ENCODE results near the gene SKI.

SKI gene

GRCh38 chr1:2267051-2267830 is 39.1 kb downstream of the SKI start:
- DNase-seq: no peak

DNA sequence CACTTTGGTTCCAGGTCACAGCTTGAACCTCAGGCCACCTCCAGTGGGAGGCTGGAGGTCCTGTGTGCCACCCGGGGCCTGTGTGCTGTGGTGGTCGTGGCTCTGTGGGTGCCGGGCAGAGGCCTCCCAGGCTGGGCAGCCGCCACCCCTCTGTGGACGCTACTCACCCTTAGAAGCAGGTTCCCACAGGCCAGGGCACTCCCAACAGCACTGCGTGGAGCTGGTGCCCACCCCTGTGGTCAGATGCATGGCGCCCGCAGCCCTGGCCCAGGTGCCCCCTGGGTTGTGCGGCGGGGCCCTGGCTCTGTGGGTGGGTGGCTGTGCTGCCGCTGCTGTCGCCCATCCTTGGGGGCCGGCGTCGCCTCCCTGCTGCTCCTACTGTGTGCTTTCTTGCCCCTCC is 39.7 kb downstream of the SKI start:
- DNase-seq: no peak

DNA sequence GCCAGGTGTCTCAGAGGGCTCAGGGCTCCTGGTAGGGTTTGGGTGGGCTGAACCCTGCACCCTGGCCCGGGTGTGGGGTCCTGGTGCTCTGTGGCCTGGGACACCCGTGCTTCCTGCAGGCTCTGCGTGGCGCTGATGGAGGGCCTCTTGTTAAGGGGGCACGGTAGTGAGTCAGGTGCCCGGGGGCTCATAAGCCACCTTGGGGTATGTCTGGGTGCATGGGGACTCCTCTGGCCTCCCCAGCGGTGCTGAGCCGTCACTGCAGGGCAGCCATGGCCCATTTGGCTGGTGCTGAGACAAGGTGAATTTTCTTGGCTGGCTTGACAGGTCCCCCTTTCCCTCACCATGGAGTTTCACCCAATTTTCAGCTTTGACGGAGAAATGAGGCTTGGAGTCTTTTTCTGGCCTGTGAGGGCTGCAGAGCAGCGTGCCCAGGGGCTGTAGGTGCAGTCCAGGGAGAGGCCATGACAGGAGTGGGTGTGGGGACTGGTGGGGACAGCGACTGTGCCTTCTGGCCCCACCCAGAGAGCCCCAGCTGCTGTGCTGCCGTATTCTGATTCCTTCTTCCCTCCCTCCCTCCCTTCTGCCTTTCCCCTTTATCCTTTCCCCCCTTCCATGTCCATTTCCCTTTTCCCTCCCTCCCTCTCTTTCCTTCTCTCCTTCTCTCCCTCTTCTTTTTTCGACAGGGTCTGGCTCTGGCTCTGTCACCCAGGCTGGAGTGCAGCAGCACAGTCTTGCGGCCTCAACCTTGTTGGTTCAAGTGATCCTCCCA is 40.4 kb downstream of the SKI start:
- no peak for DNase-seq

DNA sequence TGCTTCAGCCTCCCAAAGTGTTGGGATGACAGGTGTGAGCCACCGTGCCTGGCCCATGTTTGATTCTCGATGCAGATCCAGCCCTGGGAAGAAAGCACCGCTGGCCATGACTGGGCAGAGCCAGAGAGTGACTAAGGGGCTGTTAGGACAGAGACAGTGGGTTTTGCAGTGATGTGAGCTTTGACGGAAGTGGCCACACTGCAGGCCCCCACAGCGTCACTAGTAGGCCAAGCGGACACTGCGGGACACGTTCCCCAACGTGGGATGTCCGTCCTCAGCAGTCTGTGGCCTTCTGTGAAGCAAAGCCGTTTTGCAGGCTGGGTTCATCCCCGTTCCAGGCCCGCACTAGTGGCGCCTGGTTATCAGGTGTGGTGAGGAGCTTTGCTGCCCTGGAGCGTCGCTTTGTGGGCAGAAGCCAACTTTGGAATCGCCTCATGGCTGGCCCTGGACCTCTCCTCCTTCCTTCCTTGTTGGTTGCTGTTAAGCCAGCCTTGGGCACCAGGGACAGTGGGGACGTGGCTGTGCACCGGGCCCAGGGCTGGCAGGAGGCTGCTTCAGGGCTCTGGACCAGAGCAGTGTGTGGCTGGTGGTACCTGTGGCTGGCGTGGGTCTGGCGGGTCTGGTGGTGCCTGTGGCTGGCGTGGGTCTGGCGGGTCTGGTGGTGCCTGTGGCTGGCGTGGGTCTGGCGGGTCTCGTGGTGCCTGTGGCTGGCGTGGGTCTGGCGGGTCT is 41.2 kb downstream of the SKI start:
- no peak for DNase-seq

DNA sequence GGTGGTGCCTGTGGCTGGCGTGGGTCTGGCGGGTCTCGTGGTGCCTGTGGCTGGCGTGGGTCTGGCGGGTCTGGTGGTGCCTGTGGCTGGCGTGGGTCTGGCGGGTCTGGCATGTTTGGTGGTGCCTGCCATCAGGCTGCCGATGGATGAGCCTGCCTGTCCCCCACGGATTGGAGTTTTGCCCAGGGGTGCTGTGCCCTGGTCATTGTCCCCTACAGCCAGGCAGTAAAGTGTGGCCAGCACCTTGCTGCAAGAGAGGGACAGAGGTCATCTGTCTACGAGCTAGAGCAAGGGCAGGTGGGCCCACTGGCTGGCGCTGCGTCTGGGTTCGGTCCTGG is 41.8 kb downstream of the SKI start:
- no peak for DNase-seq

DNA sequence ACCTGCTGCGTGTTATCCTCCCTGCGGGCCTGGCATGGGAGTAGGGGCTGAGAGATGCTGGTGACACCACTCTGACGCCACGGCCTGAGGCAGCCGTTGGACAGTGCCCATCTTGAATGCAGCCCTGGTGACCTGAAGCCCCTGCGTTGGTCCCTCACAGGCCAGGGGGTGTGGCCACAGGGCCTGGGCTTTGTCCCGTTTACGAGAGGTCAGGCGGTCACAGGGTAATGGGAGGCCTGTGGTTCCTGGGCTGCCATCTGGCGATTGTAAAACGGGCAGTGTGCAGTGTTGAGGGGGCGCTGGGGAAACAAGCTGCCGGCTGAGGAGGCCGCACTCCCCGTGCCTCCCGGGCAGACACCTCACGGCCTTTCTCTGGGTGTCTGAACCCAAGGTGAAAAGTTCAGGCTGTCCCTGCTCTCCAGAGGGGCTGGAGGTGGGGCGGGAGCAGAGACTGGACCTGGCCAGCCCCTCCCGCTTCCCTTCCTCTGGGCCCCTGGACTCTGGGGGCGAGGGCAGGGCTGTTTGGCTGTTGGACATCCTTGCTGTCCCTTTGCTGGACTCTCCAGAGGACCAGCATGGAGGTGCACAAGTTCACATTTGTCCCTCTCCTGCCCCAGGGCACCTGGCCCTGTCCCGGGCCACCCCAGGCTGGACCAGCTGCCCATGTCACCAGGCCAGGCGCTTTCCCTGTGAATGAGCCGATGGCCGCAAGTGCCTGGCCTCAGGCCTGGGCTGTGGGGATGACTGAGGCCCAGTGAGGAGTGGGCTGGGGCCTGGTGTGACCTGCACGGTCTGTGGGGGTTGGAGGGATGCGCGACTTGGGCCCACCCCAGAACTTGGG is 42.4 kb downstream of the SKI start:
- no peak for DNase-seq

DNA sequence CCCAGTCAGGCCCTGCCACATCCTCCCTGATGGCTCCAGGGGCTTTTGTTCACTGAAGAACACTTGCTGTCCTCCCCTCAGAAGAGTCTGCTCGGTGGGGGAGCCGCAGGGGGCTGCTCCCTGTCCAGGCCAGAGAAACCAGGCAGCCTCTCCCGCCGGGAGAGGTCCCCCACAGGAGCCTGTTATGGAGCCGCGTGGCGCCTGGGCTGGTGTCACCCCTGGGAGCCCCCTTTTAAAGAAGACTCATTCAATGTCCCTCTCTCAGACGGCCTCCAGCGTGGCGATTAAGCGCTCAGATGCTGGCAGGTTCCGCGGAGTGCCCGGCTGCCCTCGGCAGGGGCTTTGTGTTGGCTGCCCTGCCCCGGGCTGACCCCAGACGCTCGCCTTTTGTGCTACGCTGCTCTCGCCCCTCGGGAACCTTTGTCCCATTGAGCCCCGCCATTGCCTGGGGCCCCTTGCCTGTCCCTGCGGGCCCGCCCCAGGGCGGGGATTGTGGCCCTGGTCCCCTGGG is 43.1 kb downstream of the SKI start:
- DNase-seq: no peak

GRCh38 chr1:2271841-2272655 is 43.9 kb downstream of the SKI start:
- DNase-seq: no peak

DNA sequence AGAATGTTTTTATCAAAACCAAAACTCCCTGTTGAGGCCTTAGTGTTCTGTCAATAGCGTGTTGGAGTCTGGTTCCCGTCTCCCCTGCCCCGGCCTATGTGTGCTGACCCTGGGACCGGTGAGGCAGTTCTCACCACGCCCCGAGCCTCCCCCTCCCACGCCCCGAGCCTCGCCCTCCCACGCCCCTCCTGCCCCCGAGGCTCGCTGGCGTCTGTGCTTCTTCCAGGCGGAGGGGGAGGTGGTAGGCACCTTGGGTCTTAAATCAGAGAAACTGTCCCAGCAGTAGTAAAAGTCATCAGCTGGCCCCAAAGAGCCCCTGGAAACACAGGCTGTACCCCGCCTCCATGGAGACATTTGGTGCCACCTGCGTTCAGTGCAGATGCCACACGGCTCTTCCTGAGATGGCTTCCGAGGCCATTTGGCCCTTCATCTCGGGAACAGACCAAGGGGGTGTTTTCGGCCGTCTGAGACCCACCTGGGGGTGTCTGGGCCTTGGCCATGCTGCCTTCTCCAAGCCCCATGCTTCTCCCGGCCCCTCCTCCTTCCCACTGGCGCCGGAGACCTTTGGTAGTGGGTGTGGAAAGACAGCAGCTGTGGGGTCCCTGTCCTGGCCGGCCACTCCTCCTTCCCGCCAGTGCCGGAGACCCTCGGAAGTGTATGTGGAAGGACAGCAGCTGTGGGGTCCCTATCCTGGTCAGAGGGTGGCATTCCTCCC is 44.7 kb downstream of the SKI start:
- no peak for DNase-seq

GRCh38 chr1:2273401-2274090 is 45.4 kb downstream of the SKI start:
- no peak for DNase-seq

- DNase-seq: no peak
Observed at GRCh38 chr1:2274231-2274928, 46.3 kb downstream of the SKI start.

- DNase-seq: no peak
Observed at GRCh38 chr1:2274929-2275475, 46.9 kb downstream of the SKI start.

DNA sequence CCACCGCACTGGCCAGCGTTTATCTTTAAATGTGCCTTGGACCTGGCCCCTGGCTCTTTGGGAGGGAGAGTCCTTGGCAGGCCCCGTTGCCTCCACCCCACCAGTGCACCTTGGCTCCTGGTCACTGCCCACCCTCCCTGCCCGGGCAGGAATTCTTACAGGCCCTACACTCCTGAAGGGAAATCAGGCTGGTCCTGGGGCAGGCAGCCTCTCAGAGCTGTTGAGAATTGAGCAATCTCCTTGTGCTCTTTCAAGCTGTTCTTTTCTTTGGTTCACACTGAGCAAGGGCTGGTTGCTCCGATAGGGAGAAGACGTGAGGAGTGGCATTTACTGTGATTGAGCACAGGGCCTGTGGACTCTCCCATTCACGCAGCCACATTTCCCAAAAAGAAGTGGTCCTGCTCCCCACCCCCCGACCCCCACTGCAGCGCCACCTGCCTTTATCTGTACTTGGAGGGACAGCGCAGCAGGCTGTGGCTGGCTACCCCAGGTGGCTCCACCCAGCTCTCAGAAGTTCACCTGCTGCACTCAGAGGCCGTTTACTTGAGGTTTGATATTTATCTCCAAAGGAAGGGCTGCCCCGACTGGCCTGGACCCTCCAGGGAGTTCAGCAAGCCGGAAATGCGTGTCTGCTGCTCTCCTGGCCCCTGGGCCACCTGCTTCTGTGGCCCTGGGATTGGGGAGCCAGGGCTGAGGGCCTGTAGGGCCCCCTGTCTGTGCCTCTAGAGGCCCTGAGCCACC is 47.8 kb downstream of the SKI start:
- DNase-seq: no peak

DNA sequence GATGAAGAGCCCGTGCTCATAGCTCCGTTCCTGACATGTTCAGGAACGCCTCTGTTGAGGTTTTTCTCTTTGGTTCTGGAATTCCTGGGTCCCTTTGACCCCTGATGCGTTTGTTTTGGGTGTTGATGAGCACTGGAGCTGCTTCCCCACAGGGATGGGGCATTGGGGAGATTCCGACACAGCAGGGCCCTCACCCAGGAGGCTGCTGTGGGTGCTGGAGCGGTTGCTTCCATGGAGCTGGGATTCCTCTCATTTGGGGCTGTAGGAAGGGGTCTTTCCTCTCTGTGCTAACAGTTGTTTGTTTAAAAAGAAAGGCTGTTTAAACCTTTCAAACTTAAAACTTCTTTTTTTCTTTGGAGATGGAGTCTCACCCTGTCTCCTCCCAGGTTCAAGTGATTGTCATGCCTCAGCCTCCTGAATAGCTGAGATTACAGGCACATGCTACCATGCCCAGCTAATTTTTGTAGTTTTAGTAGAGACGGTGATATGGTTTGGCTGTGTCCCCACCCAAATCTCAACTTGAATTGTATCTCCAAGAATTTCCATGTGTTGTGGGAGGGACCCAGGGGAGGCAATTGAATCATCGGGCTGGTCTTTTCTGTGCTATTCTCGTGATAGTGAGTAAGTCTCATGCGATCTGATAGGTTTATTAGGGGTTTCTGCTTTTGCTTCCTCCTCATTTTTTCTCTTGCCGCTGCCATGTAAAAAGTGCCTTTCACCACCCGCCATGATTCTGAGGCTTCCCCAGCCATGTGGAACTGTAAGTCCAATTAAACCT is 48.9 kb downstream of the SKI start:
- no peak for DNase-seq

DNA sequence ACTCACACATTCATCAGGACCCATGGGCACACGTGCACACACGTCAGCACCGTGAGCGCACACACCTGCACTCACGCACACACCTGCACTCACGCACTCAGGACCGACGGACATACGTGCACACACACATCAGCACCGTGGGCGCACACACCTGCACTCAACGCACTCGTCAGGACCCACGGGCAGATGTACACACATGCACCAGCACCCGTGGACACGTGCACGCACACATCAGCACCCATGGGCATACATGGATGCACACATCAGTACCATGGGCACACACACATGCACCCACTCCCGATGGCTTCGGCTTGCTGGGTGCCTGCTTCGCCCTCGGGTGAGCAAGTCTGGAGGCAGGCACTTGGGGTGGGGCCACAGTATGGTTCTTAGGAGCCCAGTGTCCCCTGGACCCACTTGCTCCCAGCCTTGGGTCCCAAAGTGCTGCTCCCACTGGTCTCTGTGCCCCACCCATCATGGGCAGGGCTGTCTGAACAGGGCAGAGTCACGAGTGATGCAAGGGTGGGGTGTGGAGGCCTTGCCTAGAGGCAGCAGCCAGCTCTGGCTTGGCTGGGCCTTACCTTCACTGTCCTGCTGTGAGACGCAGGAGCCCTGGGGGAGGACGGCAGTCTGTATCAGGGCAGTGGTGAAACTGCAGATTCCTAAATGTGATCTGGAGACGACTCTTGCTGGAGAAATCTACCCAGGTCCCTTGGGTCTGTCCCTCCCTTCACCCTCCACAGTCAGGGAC is 49.8 kb downstream of the SKI start:
- DNase-seq: no peak

- no peak for DNase-seq
Observed at GRCh38 chr1:2278591-2279209, 50.6 kb downstream of the SKI start.

- DNase-seq: no peak
Observed at GRCh38 chr1:2279210-2279639, 51.1 kb downstream of the SKI start.
